Measurements from ENCODE around the gene AUTS2. TPM values are rescaled to one million over a fixed set of nuclear protein-coding genes. Genes with fewer than 3 reads are reported as not detected.

The AUTS2 gene
- total RNA-seq, 1 experiment from 2014 or later: not detected

- peaks cover 3% of the 10 kb centered on the region for H3K9me3 Mint-ChIP-seq (ENCODE audit: low read depth, unreplicated experiment)
- TF ChIP-seq, protein P1, sequence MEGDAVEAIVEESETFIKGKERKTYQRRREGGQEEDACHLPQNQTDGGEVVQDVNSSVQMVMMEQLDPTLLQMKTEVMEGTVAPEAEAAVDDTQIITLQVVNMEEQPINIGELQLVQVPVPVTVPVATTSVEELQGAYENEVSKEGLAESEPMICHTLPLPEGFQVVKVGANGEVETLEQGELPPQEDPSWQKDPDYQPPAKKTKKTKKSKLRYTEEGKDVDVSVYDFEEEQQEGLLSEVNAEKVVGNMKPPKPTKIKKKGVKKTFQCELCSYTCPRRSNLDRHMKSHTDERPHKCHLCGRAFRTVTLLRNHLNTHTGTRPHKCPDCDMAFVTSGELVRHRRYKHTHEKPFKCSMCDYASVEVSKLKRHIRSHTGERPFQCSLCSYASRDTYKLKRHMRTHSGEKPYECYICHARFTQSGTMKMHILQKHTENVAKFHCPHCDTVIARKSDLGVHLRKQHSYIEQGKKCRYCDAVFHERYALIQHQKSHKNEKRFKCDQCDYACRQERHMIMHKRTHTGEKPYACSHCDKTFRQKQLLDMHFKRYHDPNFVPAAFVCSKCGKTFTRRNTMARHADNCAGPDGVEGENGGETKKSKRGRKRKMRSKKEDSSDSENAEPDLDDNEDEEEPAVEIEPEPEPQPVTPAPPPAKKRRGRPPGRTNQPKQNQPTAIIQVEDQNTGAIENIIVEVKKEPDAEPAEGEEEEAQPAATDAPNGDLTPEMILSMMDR (IDR thresholded peaks at IDR 0.05; ENCODE audit: unreplicated experiment): no peak
- intact Hi-C loops (cut with micrococcal nuclease; ENCODE audit: unreplicated experiment): no loop called here
- H3K27ac Mint-ChIP-seq (ENCODE audit: unreplicated experiment): no peak overlapping the region
- no peak for DNase-seq
- no TSS peak for BruUV-seq (replicated peaks)
- H3K4me1 Mint-ChIP-seq (ENCODE audit: low read depth, unreplicated experiment): no peaks in the 10 kb centered on the region
- CTCF ChIA-PET: no interaction called here
- no peaks in the 10 kb centered on the region for H3K27me3 Mint-ChIP-seq (ENCODE audit: unreplicated experiment)
- no peak overlapping the region for H3K4me3 Mint-ChIP-seq (ENCODE audit: low read depth, unreplicated experiment)
- H3K36me3 Mint-ChIP-seq (ENCODE audit: insufficient read depth, unreplicated experiment): no peaks in the 10 kb centered on the region
Measured at GRCh38 chr7:70589590-70589989, 991.3 kb downstream of the AUTS2 start.

- peaks cover 3% of the 10 kb centered on the region for H3K9me3 Mint-ChIP-seq (ENCODE audit: low read depth, unreplicated experiment)
- no TSS peak for BruUV-seq (replicated peaks)
- no peak overlapping the region for H3K27ac Mint-ChIP-seq (ENCODE audit: unreplicated experiment)
- intact Hi-C loops (cut with micrococcal nuclease; ENCODE audit: unreplicated experiment): no loop called here
- DNase-seq: no peak
- TF ChIP-seq, protein P1 (IDR thresholded peaks at IDR 0.05; ENCODE audit: unreplicated experiment): no peak
- no peaks in the 10 kb centered on the region for H3K4me1 Mint-ChIP-seq (ENCODE audit: low read depth, unreplicated experiment)
- H3K36me3 Mint-ChIP-seq (ENCODE audit: insufficient read depth, unreplicated experiment): no peaks in the 10 kb centered on the region
- H3K27me3 Mint-ChIP-seq (ENCODE audit: unreplicated experiment): no peaks in the 10 kb centered on the region
- CTCF ChIA-PET: no interaction called here
- H3K4me3 Mint-ChIP-seq (ENCODE audit: low read depth, unreplicated experiment): no peak overlapping the region
Measured at GRCh38 chr7:70590126-70590854, 992.0 kb downstream of the AUTS2 start.

DNA sequence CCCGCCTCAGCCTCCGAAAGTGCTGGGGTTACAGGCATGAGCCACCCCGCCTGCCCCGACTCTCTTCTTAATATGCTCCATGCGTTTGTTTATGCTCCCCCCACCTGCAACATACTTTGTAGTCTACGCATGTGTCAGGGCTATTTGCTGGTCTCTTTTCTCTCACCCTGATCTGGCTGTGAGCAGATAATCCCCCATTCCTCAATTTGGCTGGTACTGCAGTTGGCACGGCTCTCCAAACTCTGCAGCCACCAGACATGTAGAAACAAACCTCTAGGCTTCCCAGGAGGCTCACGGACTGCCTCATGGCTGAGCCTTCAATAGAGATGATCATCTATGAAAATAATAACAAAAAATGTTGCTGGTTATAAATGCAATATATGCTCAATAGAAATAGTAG lies 993.4 kb downstream of the AUTS2 start:
- Mint-ChIP-seq H3K4me3 (ENCODE audit: low read depth, unreplicated experiment) (no peak overlapping the region), H3K4me1 (ENCODE audit: low read depth, unreplicated experiment) (no peaks in the 10 kb centered on the region), H3K27me3 (ENCODE audit: unreplicated experiment) (no peaks in the 10 kb centered on the region), H3K9me3 (ENCODE audit: low read depth, unreplicated experiment) (peaks cover 2% of the 10 kb centered on the region), H3K27ac (ENCODE audit: unreplicated experiment) (no peak overlapping the region), H3K36me3 (ENCODE audit: insufficient read depth, unreplicated experiment) (no peaks in the 10 kb centered on the region)
- DNase-seq: no peak
- intact Hi-C loops (cut with micrococcal nuclease; ENCODE audit: unreplicated experiment): no loop called here
- CTCF ChIA-PET: no interaction called here
- BruUV-seq (replicated peaks): no TSS peak
- TF ChIP-seq, protein P1 (IDR thresholded peaks at IDR 0.05; ENCODE audit: unreplicated experiment): no peak

DNA sequence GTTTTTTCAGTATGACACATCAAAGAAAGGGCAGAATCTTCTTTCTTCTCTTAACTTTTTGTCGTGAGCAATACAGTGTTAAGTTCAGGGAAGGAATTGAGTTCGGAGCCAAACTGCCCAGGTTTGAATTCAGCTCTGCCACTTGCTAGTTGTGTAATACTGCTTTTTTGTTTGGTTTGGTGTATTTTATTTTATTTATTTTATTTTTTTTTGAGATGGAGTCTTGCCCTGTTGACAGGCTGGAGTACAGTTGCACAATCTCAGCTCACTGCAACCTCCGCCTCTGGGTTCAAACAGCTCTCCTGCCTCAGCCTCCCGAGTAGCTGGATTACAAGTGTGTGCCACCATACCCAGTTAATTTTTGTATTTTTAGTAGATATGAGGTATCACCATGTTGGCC lies 993.9 kb downstream of the AUTS2 start:
- Mint-ChIP-seq H3K4me3 (ENCODE audit: low read depth, unreplicated experiment) (no peak overlapping the region), H3K27me3 (ENCODE audit: unreplicated experiment) (no peaks in the 10 kb centered on the region), H3K9me3 (ENCODE audit: low read depth, unreplicated experiment) (no peaks in the 10 kb centered on the region), H3K27ac (ENCODE audit: unreplicated experiment) (no peak overlapping the region), H3K36me3 (ENCODE audit: insufficient read depth, unreplicated experiment) (no peaks in the 10 kb centered on the region), H3K4me1 (ENCODE audit: low read depth, unreplicated experiment) (no peaks in the 10 kb centered on the region)
- no TSS peak for BruUV-seq (replicated peaks)
- DNase-seq: no peak
- TF ChIP-seq, protein P1 (IDR thresholded peaks at IDR 0.05; ENCODE audit: unreplicated experiment): no peak
- CTCF ChIA-PET: no interaction called here
- intact Hi-C loops (cut with micrococcal nuclease; ENCODE audit: unreplicated experiment): no loop called here
